Esophagus muscularis mucosa (tissue), 4 donors: Measurements from ENCODE around the gene RPL13A. TPM values are rescaled to one million over a fixed set of nuclear protein-coding genes. Genes with fewer than 3 reads are reported as not detected.
A peak's percentile ranks its signal among the peaks of the same experiment; 100 is the strongest.

Source experiments
- DNase-seq: peaks from one replicate; pipeline ENCODE4 v3.0.0-alpha.2; 2017; ENCODE audit errors: extremely low spot score
- H3K27ac ChIP-seq, 4 donors: fragments of 200-600 bp; sonication (generic); replicated peaks in 1 of 4; 1 replicate in 3 of 4; 2 replicates in 1 of 4; pipeline ENCODE4 v1.5.1; 2016 to 2019; ENCODE audit warnings: mild to moderate bottlenecking in 1 of 4
- H3K27me3 ChIP-seq, 4 donors: fragments of 200-600 bp; sonication (generic); one replicate each; pipeline versions ENCODE4 v1.5.1 to v1.6.0; 2016 to 2019
- H3K36me3 ChIP-seq, 4 donors: fragments of 200-600 bp; sonication (generic); one replicate each; pipeline ENCODE4 v1.5.1; 2016 to 2019
- H3K4me1 ChIP-seq, 4 donors: fragments of 200-600 bp; sonication (generic); one replicate each; pipeline ENCODE4 v1.5.1; 2016 to 2019
- H3K4me3 ChIP-seq, 4 donors: fragments of 200-600 bp; sonication (generic); 1 replicate in 2 of 4; 2 replicates in 2 of 4; pipeline ENCODE4 v1.5.1; 2016 to 2019; ENCODE audit warnings: mild to moderate bottlenecking in 4 of 4, moderate library complexity in 1 of 4
- H3K9me3 ChIP-seq, 4 donors: fragments of 200-600 bp; sonication (generic); 1 replicate in 3 of 4; 2 replicates in 1 of 4; pipeline ENCODE4 v1.5.1; 2016 to 2019
- EP300 ChIP-seq: sonication (generic); formaldehyde crosslinking; IDR thresholded peaks from one replicate; pipeline ENCODE4 v1.6.1; 2017; ENCODE audit warnings: antibody characterized with exemption
- POLR2A ChIP-seq: fragments of 450-650 bp; IDR thresholded peaks from one replicate; pipeline ENCODE4 v1.6.1; 2017; ENCODE audit warnings: antibody characterized with exemption, moderate library complexity, mild to moderate bottlenecking, low read depth
- POLR2AphosphoS5 ChIP-seq, 2 donors: sonication (generic); formaldehyde crosslinking; IDR thresholded peaks; one replicate each; pipeline ENCODE4 v1.6.1; 2017; ENCODE audit warnings: antibody characterized with exemption in 2 of 2
- WGBS: methylation state at CpG from one replicate; pipeline ENCODE4 v1.1.5; 2018; 5-methylcytosine and 5-hydroxymethylcytosine counted together
- intact Hi-C: fragments of 100-400 bp; cut with DNase I; formaldehyde crosslinking; loops from one replicate; pipeline ENCODE4 v1.15.1; 2023
- total RNA-seq, 4 donors: library from RNA; depleted of rRNA; stranded (reverse); fragments of >200 nt; gene quantifications; one replicate each; pipeline versions ENCODE4 v1.1.0 to v1.2.1, GENCODE V29; 2016
- TF ChIP-seq, protein P1 (sequence below), 3 experiments: fragments of 200-600 bp in 2 of 3; fragments of 450-650 bp in 1 of 3; sonication (generic) in 2 of 3; IDR thresholded peaks; one replicate each; pipeline ENCODE4 v1.5.1; 2017 to 2019; ENCODE audit warnings: antibody characterized with exemption in 3 of 3, mild to moderate bottlenecking in 2 of 3, moderate library complexity in 1 of 3

RPL13A gene
- 1,000 to 10,000 TPM; 1,843 to 3,096 (median 2,688) TPM for total RNA-seq

GRCh38 chr19:49487277-49488045 is at the start of gene RPL13A:
Gene RPL13A (plus strand): TSS chr19:49487608. CDS start chr19:49487630, 22 bp downstream.
- Histone ChIP-seq H3K4me1 (peaks cover 17 to 49% (median 34%) of the 10 kb centered on the region in 4 donors), H3K27ac (peak within 1 kb of the TSS; percentile 84 to 92 (median 90)), H3K9me3 (no peaks in the 10 kb centered on the region), H3K27me3 (no peaks in the 10 kb centered on the region), H3K36me3 (peaks cover 29 to 63% (median 37%) of the 10 kb centered on the region in 4 donors), H3K4me3 (peak within 1 kb of the TSS; percentile 69 to 100 (median 93))
- TF ChIP-seq EP300, result no peak
- peak; percentile 99 to 100 for TF ChIP-seq POLR2AphosphoS5 (IDR thresholded peaks at IDR 0.05)
- peak; percentile 100 for TF ChIP-seq POLR2A
- TF ChIP-seq, protein P1, sequence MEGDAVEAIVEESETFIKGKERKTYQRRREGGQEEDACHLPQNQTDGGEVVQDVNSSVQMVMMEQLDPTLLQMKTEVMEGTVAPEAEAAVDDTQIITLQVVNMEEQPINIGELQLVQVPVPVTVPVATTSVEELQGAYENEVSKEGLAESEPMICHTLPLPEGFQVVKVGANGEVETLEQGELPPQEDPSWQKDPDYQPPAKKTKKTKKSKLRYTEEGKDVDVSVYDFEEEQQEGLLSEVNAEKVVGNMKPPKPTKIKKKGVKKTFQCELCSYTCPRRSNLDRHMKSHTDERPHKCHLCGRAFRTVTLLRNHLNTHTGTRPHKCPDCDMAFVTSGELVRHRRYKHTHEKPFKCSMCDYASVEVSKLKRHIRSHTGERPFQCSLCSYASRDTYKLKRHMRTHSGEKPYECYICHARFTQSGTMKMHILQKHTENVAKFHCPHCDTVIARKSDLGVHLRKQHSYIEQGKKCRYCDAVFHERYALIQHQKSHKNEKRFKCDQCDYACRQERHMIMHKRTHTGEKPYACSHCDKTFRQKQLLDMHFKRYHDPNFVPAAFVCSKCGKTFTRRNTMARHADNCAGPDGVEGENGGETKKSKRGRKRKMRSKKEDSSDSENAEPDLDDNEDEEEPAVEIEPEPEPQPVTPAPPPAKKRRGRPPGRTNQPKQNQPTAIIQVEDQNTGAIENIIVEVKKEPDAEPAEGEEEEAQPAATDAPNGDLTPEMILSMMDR (IDR thresholded peaks at IDR 0.05), result no peak
- intact Hi-C loops, result no loop called here
- WGBS, result 0% methylated on average over 33 of the region's 57 CpGs
- DNase-seq, result peak; percentile 100

- H3K4me1 ChIP-seq, result peaks cover 17 to 46% (median 30%) of the 10 kb centered on the region in 4 donors
- no peaks in the 10 kb centered on the region for H3K9me3 ChIP-seq
- DNase-seq, result no peak
- peaks cover 0 to 99% (median 65%) of the 10 kb centered on the region in 4 donors for H3K27me3 ChIP-seq
- 18% methylated on average over 6 of the region's 6 CpGs for WGBS
- TF ChIP-seq POLR2A (no peak), EP300 (no peak), POLR2AphosphoS5 (IDR thresholded peaks at IDR 0.05) (no peak)
- TF ChIP-seq, protein P1 (IDR thresholded peaks at IDR 0.05), result no peak
- no peak overlapping the region for H3K4me3 ChIP-seq
- no peaks in the 10 kb centered on the region for H3K36me3 ChIP-seq
- H3K27ac ChIP-seq, result no peak overlapping the region
- intact Hi-C loops, result no loop called here
Observed at GRCh38 chr19:49438261-49438660, 49.1 kb upstream of the RPL13A start.

- Histone ChIP-seq H3K4me1 (peaks cover 17 to 47% (median 31%) of the 10 kb centered on the region in 4 donors), H3K9me3 (no peaks in the 10 kb centered on the region), H3K27ac (no peak overlapping the region), H3K27me3 (peaks cover 0 to 83% (median 53%) of the 10 kb centered on the region in 4 donors), H3K4me3 (no peak overlapping the region), H3K36me3 (no peaks in the 10 kb centered on the region)
- no peak for DNase-seq
- WGBS, result 38% methylated on average over 6 of the region's 6 CpGs
- intact Hi-C loops, result loop anchor here (2.0 to 5.0 kb wide), 3 partner anchors 75 to 213 kb away; no protein-coding TSS in a partner anchor
- TF ChIP-seq EP300 (no peak), POLR2A (no peak), POLR2AphosphoS5 (IDR thresholded peaks at IDR 0.05) (no peak)
- TF ChIP-seq, protein P1 (IDR thresholded peaks at IDR 0.05), result no peak
Observed at GRCh38 chr19:49439836-49440235, 47.6 kb upstream of the RPL13A start.

- H3K9me3 ChIP-seq, result no peaks in the 10 kb centered on the region
- peaks cover 17 to 47% (median 31%) of the 10 kb centered on the region in 4 donors for H3K4me1 ChIP-seq
- intact Hi-C loops, result loop anchor here (2.0 to 5.0 kb wide), 3 partner anchors 76 to 213 kb away; no protein-coding TSS in a partner anchor
- TF ChIP-seq, protein P1 (IDR thresholded peaks at IDR 0.05), result no peak
- TF ChIP-seq POLR2A, result no peak
- no peak for TF ChIP-seq EP300
- no peak for TF ChIP-seq POLR2AphosphoS5 (IDR thresholded peaks at IDR 0.05)
- H3K36me3 ChIP-seq, result no peaks in the 10 kb centered on the region
- H3K4me3 ChIP-seq, result peak overlapping the region; percentile 58 to 84 (median 64)
- no peak for DNase-seq
- 31% methylated on average over 19 of the region's 19 CpGs for WGBS
- H3K27ac ChIP-seq, result peak overlapping the region in 1 of 4 donors; percentile 2
- peaks cover 0 to 75% (median 46%) of the 10 kb centered on the region in 4 donors for H3K27me3 ChIP-seq
Observed at GRCh38 chr19:49440439-49441209, 46.8 kb upstream of the RPL13A start.
